Trophoblast cell (in vitro differentiated cells and primary cell): Measurements from ENCODE around the gene RBL2.

Experiments
- DNase-seq, 2 donors: peaks; one replicate each; pipeline ENCODE4 v3.0.0-alpha.2; 2016
- H2AFZ ChIP-seq: 2 replicates; pipeline ENCODE4 v1.6.1; 2013; ENCODE audit warnings: low read length, moderate library complexity, mild to moderate bottlenecking; ENCODE audit not compliant: insufficient read depth, poor library complexity
- H2AK5ac ChIP-seq: 2 replicates; pipeline ENCODE4 v1.6.1; 2013; ENCODE audit warnings: mild to moderate bottlenecking, low read length
- H2BK120ac ChIP-seq: 2 replicates; pipeline ENCODE4 v1.6.1; 2013; ENCODE audit warnings: low read length, mild to moderate bottlenecking, moderate library complexity; ENCODE audit not compliant: insufficient read depth, poor library complexity
- H2BK12ac ChIP-seq: 2 replicates; pipeline ENCODE4 v1.6.1; 2013; ENCODE audit warnings: mild to moderate bottlenecking, low read length, moderate library complexity
- H2BK5ac ChIP-seq: 2 replicates; pipeline ENCODE4 v1.6.1; 2013; ENCODE audit warnings: low read length, low read depth, moderate library complexity, mild to moderate bottlenecking; ENCODE audit not compliant: poor library complexity
- H3K14ac ChIP-seq: 2 replicates; pipeline ENCODE4 v1.6.1; 2013; ENCODE audit warnings: mild to moderate bottlenecking, low read length
- H3K18ac ChIP-seq: 2 replicates; pipeline ENCODE4 v1.6.1; 2013; ENCODE audit warnings: mild to moderate bottlenecking, low read length
- H3K23ac ChIP-seq: 2 replicates; pipeline ENCODE4 v1.6.1; 2013; ENCODE audit warnings: low read length
- H3K27ac ChIP-seq: 2 replicates; pipeline ENCODE4 v1.5.1; 2013; ENCODE audit warnings: low read depth, mild to moderate bottlenecking, inconsistent platforms, low read length, moderate library complexity
- H3K27me3 ChIP-seq: 2 replicates; pipeline ENCODE4 v1.6.1; 2013; ENCODE audit warnings: inconsistent platforms, mild to moderate bottlenecking, low read length, moderate library complexity; ENCODE audit not compliant: insufficient read depth
- H3K36me3 ChIP-seq, 2 experiments: 1 replicate in 1 of 2; 2 replicates in 1 of 2; pipeline ENCODE4 v1.6.1; 2013; ENCODE audit warnings: low read length in 2 of 2, mild to moderate bottlenecking in 2 of 2, moderate library complexity in 1 of 2; ENCODE audit not compliant: insufficient read depth in 2 of 2, control insufficient read depth in 1 of 2
- H3K4ac ChIP-seq: 2 replicates; pipeline ENCODE4 v1.6.1; 2013; ENCODE audit warnings: low read depth, mild to moderate bottlenecking, low read length, moderate library complexity
- H3K4me1 ChIP-seq, 2 experiments: 1 replicate in 1 of 2; 2 replicates in 1 of 2; pipeline ENCODE4 v1.6.1; 2013; ENCODE audit warnings: low read length in 2 of 2, mild to moderate bottlenecking in 2 of 2, moderate library complexity in 1 of 2; ENCODE audit not compliant: insufficient read depth in 2 of 2, control insufficient read depth in 1 of 2
- H3K4me2 ChIP-seq: 2 replicates; pipeline ENCODE4 v1.6.1; 2013; ENCODE audit warnings: inconsistent platforms, mild to moderate bottlenecking, low read length, moderate library complexity
- H3K4me3 ChIP-seq: 2 replicates; pipeline ENCODE4 v1.5.1; 2013; ENCODE audit warnings: mild to moderate bottlenecking, low read depth, low read length, inconsistent platforms
- H3K79me1 ChIP-seq: one replicate; pipeline ENCODE4 v1.6.1; 2013; ENCODE audit warnings: low read length
- H3K79me2 ChIP-seq: 2 replicates; pipeline ENCODE4 v1.6.1; 2013; ENCODE audit warnings: low read length, mild to moderate bottlenecking; ENCODE audit not compliant: control insufficient read depth, insufficient read depth, poor library complexity
- H3K9ac ChIP-seq: 2 replicates; pipeline ENCODE4 v1.6.1; 2013; ENCODE audit warnings: mild to moderate bottlenecking, low read length
- H3K9me3 ChIP-seq: 2 replicates; pipeline ENCODE4 v1.6.1; 2013; ENCODE audit warnings: low read depth, mild to moderate bottlenecking, control low read depth, inconsistent platforms, low read length; ENCODE audit not compliant: insufficient read depth
- H4K12ac ChIP-seq: 2 replicates; pipeline ENCODE4 v1.6.1; 2013; ENCODE audit warnings: low read depth, mild to moderate bottlenecking, low read length, moderate library complexity
- H4K8ac ChIP-seq: 2 replicates; pipeline ENCODE4 v1.6.1; 2013; ENCODE audit warnings: low read depth, mild to moderate bottlenecking, low read length, moderate library complexity
- H4K91ac ChIP-seq: one replicate; pipeline ENCODE4 v1.6.1; 2013; ENCODE audit warnings: low read depth, mild to moderate bottlenecking, low read length, moderate library complexity
- WGBS: extraction: QIAGEN DNeasy Blood & Tissue Kit; methylation state at CpG from one replicate; pipeline ENCODE4 v1.1.7; 2013; ENCODE audit warnings: missing lambda C conversion rate; ENCODE audit not compliant: insufficient read length, insufficient coverage; ENCODE audit errors: extremely low coverage; 5-methylcytosine and 5-hydroxymethylcytosine counted together

The RBL2 gene

GRCh38 chr16:53503270-53503923 lies 69.1 kb downstream of the RBL2 start:
- peak overlapping the region; percentile 53 for H3K18ac ChIP-seq
- H3K79me2 ChIP-seq = peaks cover 9% of the 10 kb centered on the region
- no peak overlapping the region for H2BK5ac ChIP-seq
- peak overlapping the region; percentile 25 for H3K9ac ChIP-seq
- H3K4me3 ChIP-seq = peak overlapping the region; percentile 71
- H3K27me3 ChIP-seq = no peaks in the 10 kb centered on the region
- H3K4me1 ChIP-seq = peaks cover 8 to 16% of the 10 kb centered on the region in 2 experiments
- H3K14ac ChIP-seq = peak overlapping the region; percentile 91
- peaks cover 23% of the 10 kb centered on the region for H3K79me1 ChIP-seq
- peak overlapping the region; percentile 41 for H2AFZ ChIP-seq
- peak; percentile 100 for DNase-seq
- H3K36me3 ChIP-seq = peaks cover under 1 to 5% of the 10 kb centered on the region in 2 experiments
- WGBS = no CpG with 5 or more reads among the region's 46 CpGs
- H3K9me3 ChIP-seq = no peaks in the 10 kb centered on the region
- peak overlapping the region; percentile 46 for H2BK12ac ChIP-seq
- peak overlapping the region; percentile 94 for H4K12ac ChIP-seq
- H3K27ac ChIP-seq = peak overlapping the region; percentile 41
- peak overlapping the region; percentile 3 for H2BK120ac ChIP-seq
- H4K91ac ChIP-seq = peak overlapping the region; percentile 88
- no peak overlapping the region for H3K23ac ChIP-seq
- no peak overlapping the region for H2AK5ac ChIP-seq
- H4K8ac ChIP-seq = peak overlapping the region; percentile 94
- H3K4ac ChIP-seq = no peak overlapping the region
- peak overlapping the region; percentile 61 for H3K4me2 ChIP-seq

GRCh38 chr16:53503991-53504663 lies 69.9 kb downstream of the RBL2 start:
- Histone ChIP-seq H3K4me3 (no peak overlapping the region), H3K27ac (no peak overlapping the region), H3K27me3 (no peaks in the 10 kb centered on the region), H2AK5ac (peak overlapping the region; percentile 8), H4K8ac (peak overlapping the region; percentile 40), H3K79me1 (peaks cover 23% of the 10 kb centered on the region), H4K91ac (peak overlapping the region; percentile 9), H3K4me1 (peaks cover 8 to 16% of the 10 kb centered on the region in 2 experiments), H2BK120ac (no peak overlapping the region), H2BK12ac (peak overlapping the region; percentile 3), H3K4ac (no peak overlapping the region), H2AFZ (no peak overlapping the region), H3K4me2 (peak overlapping the region; percentile 61), H3K9ac (no peak overlapping the region), H4K12ac (no peak overlapping the region), H3K18ac (no peak overlapping the region), H3K9me3 (no peaks in the 10 kb centered on the region), H2BK5ac (no peak overlapping the region), H3K14ac (no peak overlapping the region), H3K36me3 (peaks cover 0 to under 1% of the 10 kb centered on the region in 2 experiments), H3K79me2 (peaks cover 9% of the 10 kb centered on the region), H3K23ac (no peak overlapping the region)
- WGBS = no CpG with 5 or more reads among the region's 15 CpGs
- DNase-seq = peak in 1 of 2 donors; percentile 23

- no peak overlapping the region for H3K9ac ChIP-seq
- no peak overlapping the region for H2BK5ac ChIP-seq
- H3K79me2 ChIP-seq = peaks cover 9% of the 10 kb centered on the region
- H2BK120ac ChIP-seq = no peak overlapping the region
- no peak overlapping the region for H3K18ac ChIP-seq
- no peak overlapping the region for H2BK12ac ChIP-seq
- no peak overlapping the region for H3K27ac ChIP-seq
- H3K4ac ChIP-seq = no peak overlapping the region
- H3K23ac ChIP-seq = no peak overlapping the region
- H2AK5ac ChIP-seq = no peak overlapping the region
- no peak overlapping the region for H3K14ac ChIP-seq
- peaks cover 8 to 16% of the 10 kb centered on the region in 2 experiments for H3K4me1 ChIP-seq
- H3K79me1 ChIP-seq = peaks cover 23% of the 10 kb centered on the region
- H3K4me2 ChIP-seq = no peak overlapping the region
- peak; percentile 77 to 83 for DNase-seq
- H4K91ac ChIP-seq = no peak overlapping the region
- no CpG with 5 or more reads among the region's 7 CpGs for WGBS
- H3K36me3 ChIP-seq = no peaks in the 10 kb centered on the region
- no peak overlapping the region for H4K12ac ChIP-seq
- H3K9me3 ChIP-seq = no peaks in the 10 kb centered on the region
- no peaks in the 10 kb centered on the region for H3K27me3 ChIP-seq
- H4K8ac ChIP-seq = peak overlapping the region; percentile 18
- no peak overlapping the region for H3K4me3 ChIP-seq
- H2AFZ ChIP-seq = no peak overlapping the region
Observed at GRCh38 chr16:53504665-53505064, 70.4 kb downstream of the RBL2 start.

GRCh38 chr16:53506254-53506653 lies 72.0 kb downstream of the RBL2 start:
- Histone ChIP-seq H3K4me1 (peaks cover 7 to 15% of the 10 kb centered on the region in 2 experiments), H3K4ac (no peak overlapping the region), H3K9me3 (no peaks in the 10 kb centered on the region), H3K9ac (no peak overlapping the region), H3K79me1 (peaks cover 18% of the 10 kb centered on the region), H3K79me2 (peaks cover 7% of the 10 kb centered on the region), H3K18ac (no peak overlapping the region), H2AFZ (no peak overlapping the region), H4K91ac (no peak overlapping the region), H3K27me3 (no peaks in the 10 kb centered on the region), H3K4me3 (no peak overlapping the region), H3K36me3 (no peaks in the 10 kb centered on the region), H3K27ac (no peak overlapping the region), H2BK5ac (no peak overlapping the region), H3K4me2 (no peak overlapping the region), H2BK12ac (no peak overlapping the region), H4K8ac (no peak overlapping the region), H4K12ac (no peak overlapping the region), H2BK120ac (no peak overlapping the region), H3K14ac (no peak overlapping the region), H3K23ac (no peak overlapping the region), H2AK5ac (no peak overlapping the region)
- WGBS = no CpG with 5 or more reads among the region's 3 CpGs
- no peak for DNase-seq
